Hepatocyte (in vitro differentiated cells): ENCODE results near the gene HPCAL1.

Experiments
- EZH2phosphoT487 ChIP-seq: fragments of 200-600 bp; sonication (generic); IDR thresholded peaks from one replicate; pipeline ENCODE4 v1.6.1; 2018; ENCODE audit warnings: antibody characterized with exemption, mild to moderate bottlenecking, low read depth, moderate library complexity; ENCODE audit not compliant: unreplicated experiment, severe bottlenecking
- TF ChIP-seq, protein P1 (sequence below): fragments of 200-600 bp; sonication (generic); IDR thresholded peaks from 2 replicates; pipeline ENCODE4 v1.5.1; 2016; ENCODE audit warnings: antibody characterized with exemption, mild to moderate bottlenecking; ENCODE audit not compliant: poor library complexity

DNA sequence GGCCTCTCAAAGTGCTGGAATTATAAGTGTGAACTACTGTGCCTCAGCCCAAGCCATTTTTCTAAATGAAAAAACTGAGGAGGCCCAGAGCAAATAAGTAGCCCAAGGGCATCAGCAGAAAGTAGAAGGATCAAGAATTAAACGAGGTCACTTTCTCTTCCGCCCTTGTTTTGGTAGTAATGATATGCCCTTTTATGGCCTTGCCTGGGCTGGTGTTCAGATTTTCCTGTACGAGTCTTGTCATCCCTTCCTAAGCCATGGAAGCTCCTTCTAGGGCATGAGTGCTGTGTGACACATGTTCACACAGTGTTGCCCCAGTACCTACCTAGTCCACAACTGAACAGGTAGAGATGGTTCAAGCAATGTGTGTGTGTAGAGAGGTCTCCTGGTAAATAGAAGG lies 6.6 kb downstream of the HPCAL1 start:
- TF ChIP-seq, protein P1, sequence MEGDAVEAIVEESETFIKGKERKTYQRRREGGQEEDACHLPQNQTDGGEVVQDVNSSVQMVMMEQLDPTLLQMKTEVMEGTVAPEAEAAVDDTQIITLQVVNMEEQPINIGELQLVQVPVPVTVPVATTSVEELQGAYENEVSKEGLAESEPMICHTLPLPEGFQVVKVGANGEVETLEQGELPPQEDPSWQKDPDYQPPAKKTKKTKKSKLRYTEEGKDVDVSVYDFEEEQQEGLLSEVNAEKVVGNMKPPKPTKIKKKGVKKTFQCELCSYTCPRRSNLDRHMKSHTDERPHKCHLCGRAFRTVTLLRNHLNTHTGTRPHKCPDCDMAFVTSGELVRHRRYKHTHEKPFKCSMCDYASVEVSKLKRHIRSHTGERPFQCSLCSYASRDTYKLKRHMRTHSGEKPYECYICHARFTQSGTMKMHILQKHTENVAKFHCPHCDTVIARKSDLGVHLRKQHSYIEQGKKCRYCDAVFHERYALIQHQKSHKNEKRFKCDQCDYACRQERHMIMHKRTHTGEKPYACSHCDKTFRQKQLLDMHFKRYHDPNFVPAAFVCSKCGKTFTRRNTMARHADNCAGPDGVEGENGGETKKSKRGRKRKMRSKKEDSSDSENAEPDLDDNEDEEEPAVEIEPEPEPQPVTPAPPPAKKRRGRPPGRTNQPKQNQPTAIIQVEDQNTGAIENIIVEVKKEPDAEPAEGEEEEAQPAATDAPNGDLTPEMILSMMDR, result no peak
- no peak for TF ChIP-seq EZH2phosphoT487
